ENCODE measurements around the gene LIN7C. TPM values are rescaled to one million over a fixed set of nuclear protein-coding genes. Genes with fewer than 3 reads are reported as not detected.

The LIN7C gene
- polyA plus RNA-seq, 3 donors from 2014 or later: 5.1 to 11.0 (median 5.4) TPM

Other genes with a start within 250 kb of the LIN7C start
- gene CCDC34, start 143.6 kb downstream of the LIN7C start, polyA plus RNA-seq: 1 to 10 TPM; 1.3 to 1.6 (median 1.4) TPM
- gene LGR4, start 34.0 kb downstream of the LIN7C start, polyA plus RNA-seq: under 1 TPM in 1 of 3 donors, not detected in 2; 0.51 TPM
- gene BDNF, start 193.7 kb upstream of the LIN7C start, polyA plus RNA-seq: not detected